Kidney (tissue), 14 donors: ENCODE results near the gene CHIC2. TPM values are rescaled to one million over a fixed set of nuclear protein-coding genes. Genes with fewer than 3 reads are reported as not detected.
"Not testable (repeated sequence)": the region's sequence is repeated elsewhere in the genome, so short reads cannot be mapped to it uniquely, and the experiment has no call there.

Experiments
- DNase-seq, 5 donors: peaks; one replicate each; pipeline ENCODE4 v3.0.0-alpha.2; 2013 to 2020
- FAIRE-seq: peaks from 2 replicates; lab custom pipeline; 2012; peaks lifted over from hg19 to GRCh38; lab: Jason Lieb, UNC
- H3K27ac ChIP-seq, 2 donors: one replicate each; pipeline ENCODE4 v1.7.0; 2013; ENCODE audit warnings: low read depth in 2 of 2, low read length in 2 of 2, inconsistent platforms in 1 of 2
- H3K27me3 ChIP-seq: one replicate; pipeline ENCODE4 v1.7.1; 2013; ENCODE audit warnings: low read length, inconsistent platforms; ENCODE audit not compliant: control insufficient read depth, insufficient read depth
- H3K36me3 ChIP-seq, 3 donors: one replicate each; pipeline versions ENCODE4 v1.7.0 to v1.7.1; 2013; ENCODE audit warnings: low read length in 3 of 3, control low read depth in 1 of 3, inconsistent platforms in 1 of 3; ENCODE audit not compliant: insufficient read depth in 3 of 3, control insufficient read depth in 2 of 3
- H3K4me1 ChIP-seq, 3 donors: one replicate each; pipeline versions ENCODE4 v1.7.0 to v1.7.1; 2013; ENCODE audit warnings: low read length in 3 of 3, inconsistent platforms in 1 of 3, low read depth in 1 of 3; ENCODE audit not compliant: control insufficient read depth in 2 of 3, insufficient read depth in 2 of 3
- H3K4me3 ChIP-seq, 3 donors: one replicate each; pipeline versions ENCODE4 v1.7.0 to v1.8.1; 2013; ENCODE audit warnings: low read length in 3 of 3, control low read depth in 1 of 3, inconsistent platforms in 1 of 3
- H3K9ac ChIP-seq, 3 donors: one replicate each; pipeline versions ENCODE4 v1.7.0 to v1.7.1; 2013; ENCODE audit warnings: low read length in 3 of 3, control low read depth in 1 of 3, inconsistent platforms in 1 of 3
- H3K9me3 ChIP-seq, 3 donors: one replicate each; pipeline versions ENCODE4 v1.7.0 to v1.7.1; 2013; ENCODE audit warnings: low read length in 3 of 3, control low read depth in 1 of 3, inconsistent platforms in 1 of 3; ENCODE audit not compliant: control insufficient read depth in 2 of 3, insufficient read depth in 1 of 3
- CTCF ChIP-seq: IDR thresholded peaks from 3 replicates; pipeline ENCODE4 v1.5.1; 2012; ENCODE audit warnings: mild to moderate bottlenecking, moderate library complexity, borderline replicate concordance; ENCODE audit not compliant: insufficient read depth; ENCODE audit errors: extremely low read depth
- intact Hi-C: fragments of 100-400 bp; cut with DNase I; formaldehyde crosslinking; loops from one replicate; pipeline ENCODE4 v1.11.1; 2022
- polyA plus RNA-seq: library from polyadenylated mRNA; stranded (reverse); fragments of 350-450 nt; fragmentation: Illumina TruSeq; extraction: RNeasy Lipid Tissue Mini Kit (QIAGEN cat#74804); gene quantifications from one replicate; pipeline ENCODE4 v1.2.3, GENCODE V29; 2014; ENCODE audit warnings: low read depth, low replicate concordance; ENCODE audit not compliant: insufficient read depth
- total RNA-seq: library from RNA; stranded (reverse); fragmentation: NEBNext Ultra II Directional; extraction: Animal tissue kit (Norgen Biotek cat#: 25700); gene quantifications from one replicate; pipeline ENCODE4 v1.2.1, GENCODE V29; 2021
- donor health status: control.
- donor health status: control.
- donor health status: control.
- donor health status: control.
- donor health status: control.
- donor health status: DM: yes; HTN: yes; CAD: no.
- donor health status: Normal renal cell carcinoma (clear cell type).

The CHIC2 gene
- total and polyA plus RNA-seq, 2 donors from 2014 or later, result 13.5 to 26.6 TPM

DNA sequence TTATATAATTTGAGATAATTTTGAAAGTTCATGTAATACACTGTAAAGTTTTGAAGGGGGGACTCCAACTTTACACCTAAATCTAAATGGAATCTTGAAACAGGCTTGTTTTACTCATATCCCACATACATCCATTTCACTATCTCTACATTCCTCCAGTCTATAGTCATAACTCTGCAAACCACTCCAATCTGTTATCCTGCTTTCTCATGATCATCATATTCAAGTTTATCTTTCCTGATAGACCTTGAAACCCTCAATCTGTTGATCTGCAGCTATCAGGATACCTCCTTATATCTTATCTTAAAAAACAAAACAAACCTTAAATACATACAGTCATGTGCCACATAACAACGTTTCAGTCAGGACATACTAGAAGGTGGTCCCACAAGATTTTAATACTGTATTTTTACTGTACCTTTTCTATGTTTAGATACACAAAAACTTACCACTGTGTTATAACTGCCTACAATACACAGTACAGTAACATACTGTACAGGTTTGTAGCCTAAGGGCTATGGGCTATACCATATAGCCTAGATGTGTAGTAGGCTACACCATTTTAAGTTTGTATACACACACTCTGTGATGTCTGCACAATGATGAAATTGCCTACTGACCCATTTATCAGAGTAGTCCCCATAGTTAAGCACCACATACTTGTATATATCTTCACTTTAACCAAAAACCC lies 14.0 kb downstream of the CHIC2 start:
- H3K9ac ChIP-seq, result no peak overlapping the region
- peaks cover 0 to 8% (median 6%) of the 10 kb centered on the region in 3 donors for H3K4me1 ChIP-seq
- H3K27me3 ChIP-seq, result no peaks in the 10 kb centered on the region
- H3K36me3 ChIP-seq, result peaks cover 0 to 2% (median 0%) of the 10 kb centered on the region in 3 donors
- TF ChIP-seq CTCF, result no peak
- intact Hi-C loops, result no loop called here
- FAIRE-seq, result no peak
- H3K27ac ChIP-seq, result no peak overlapping the region
- no peaks in the 10 kb centered on the region for H3K9me3 ChIP-seq
- no peak overlapping the region for H3K4me3 ChIP-seq
- no peak for DNase-seq

DNA sequence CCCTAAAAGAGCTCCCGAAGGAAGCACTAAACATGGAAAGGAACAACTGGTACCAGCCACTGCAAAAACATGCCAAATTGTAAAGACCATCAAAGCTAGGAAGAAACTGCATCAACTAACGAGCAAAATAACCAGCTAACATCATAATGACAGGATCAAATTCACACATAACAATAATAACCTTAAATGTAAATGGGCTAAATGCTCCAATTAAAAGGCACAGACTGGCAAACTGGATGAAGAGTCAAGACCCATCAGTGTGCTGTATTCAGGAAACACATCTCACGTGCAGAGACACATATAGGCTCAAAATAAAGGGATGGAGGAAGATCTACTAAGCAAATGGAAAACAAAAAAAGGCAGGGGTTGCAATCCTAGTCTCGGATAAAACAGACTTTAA lies 20.8 kb downstream of the CHIC2 start:
- H3K9ac ChIP-seq, intact Hi-C loops, DNase-seq, H3K4me1 ChIP-seq, H3K9me3 ChIP-seq, H3K4me3 ChIP-seq, FAIRE-seq, H3K27ac ChIP-seq, H3K27me3 ChIP-seq, H3K36me3 ChIP-seq: not testable (repeated sequence)

DNA sequence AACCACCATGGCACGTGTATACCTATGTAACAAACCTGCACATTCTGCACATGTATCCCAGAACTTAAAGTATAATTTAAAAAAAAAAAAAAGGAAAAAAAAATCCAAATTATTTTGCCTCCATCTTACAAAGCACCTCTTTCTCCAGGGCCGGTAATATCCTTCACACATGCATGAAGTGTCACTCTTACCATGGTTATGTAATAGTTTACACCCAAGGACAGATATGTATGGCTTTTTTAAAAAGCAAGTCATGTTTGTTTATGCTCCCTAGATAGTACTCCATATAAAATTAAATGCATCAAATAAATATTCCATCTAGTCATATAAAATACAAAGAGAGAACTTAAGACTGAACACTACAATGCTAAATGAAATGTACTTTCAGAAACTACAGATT lies 22.5 kb downstream of the CHIC2 start:
- DNase-seq (no peak), FAIRE-seq (no peak)
- no peak for TF ChIP-seq CTCF
- Histone ChIP-seq H3K9ac (no peak overlapping the region), H3K27me3 (no peaks in the 10 kb centered on the region), H3K4me3 (no peak overlapping the region), H3K9me3 (no peaks in the 10 kb centered on the region), H3K36me3 (peaks cover 0 to 2% (median 0%) of the 10 kb centered on the region in 3 donors), H3K27ac (no peak overlapping the region), H3K4me1 (no peaks in the 10 kb centered on the region)
- intact Hi-C loops, result no loop called here

DNA sequence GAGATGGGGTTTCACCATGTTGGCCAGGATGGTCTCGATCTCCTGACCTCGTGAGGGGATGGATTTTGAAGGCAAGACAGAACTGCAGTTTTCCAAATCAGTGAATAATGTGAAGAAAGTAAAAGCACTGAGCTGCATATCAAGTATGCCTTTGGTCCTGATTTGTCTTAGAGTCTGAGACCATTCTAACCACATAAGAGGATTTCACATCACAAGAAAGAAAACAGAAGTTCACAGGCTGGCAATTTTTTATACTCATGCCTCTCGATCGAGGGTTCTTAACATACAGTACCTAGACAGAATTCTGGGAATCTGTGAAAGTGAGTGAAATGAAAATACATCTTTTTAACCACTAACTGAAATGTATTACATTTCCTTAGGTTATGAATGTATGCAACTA lies 23.3 kb downstream of the CHIC2 start:
- Histone ChIP-seq H3K4me3 (no peak overlapping the region), H3K36me3 (peaks cover 0 to 2% (median 0%) of the 10 kb centered on the region in 3 donors), H3K9me3 (no peaks in the 10 kb centered on the region), H3K27me3 (no peaks in the 10 kb centered on the region), H3K27ac (no peak overlapping the region), H3K9ac (no peak overlapping the region), H3K4me1 (no peaks in the 10 kb centered on the region)
- no peak for TF ChIP-seq CTCF
- intact Hi-C loops, result no loop called here
- no peak for DNase-seq
- no peak for FAIRE-seq
